K562 (cell line): ENCODE results near the gene ZDHHC18. TPM values are rescaled to one million over a fixed set of nuclear protein-coding genes. Genes with fewer than 3 reads are reported as not detected.

Source experiments
- AFF1 ChIP-seq, 2 experiments: fragments of 450-650 bp; IDR thresholded peaks; 2 replicates each; pipeline ENCODE4 v1.6.1; 2018; ENCODE audit warnings: mild to moderate bottlenecking in 2 of 2, low read depth in 1 of 2; ENCODE audit not compliant: partially characterized antibody in 2 of 2
- CGGBP1 ChIP-seq: fragments of 250-450 bp; sonication (Bioruptor Pico); IDR thresholded peaks from 2 replicates; pipeline ENCODE4 v1.9.0; 2021; ENCODE audit warnings: mild to moderate bottlenecking
- E2F4 ChIP-seq: sonication (generic); formaldehyde crosslinking; IDR thresholded peaks from 2 replicates; pipeline ENCODE4 v1.8.0; 2022; ENCODE audit warnings: mild to moderate bottlenecking, low read depth, missing genetic modification reagents
- FOXA1 ChIP-seq: fragments of 450-650 bp; IDR thresholded peaks from 2 replicates; pipeline ENCODE4 v1.6.1; 2016; ENCODE audit warnings: mild to moderate bottlenecking, borderline replicate concordance
- FOXA3 ChIP-seq, 2 experiments: fragments of 450-650 bp in 1 of 2; sonication (generic) in 1 of 2; formaldehyde crosslinking; IDR thresholded peaks in 1 of 2; conservative IDR thresholded peaks in 1 of 2; 2 replicates each; pipeline versions ENCODE4 v1.4.0 to v1.8.0; 2020 to 2022; ENCODE audit warnings: mild to moderate bottlenecking in 2 of 2, missing genetic modification reagents in 1 of 2
- HDAC2 ChIP-seq: fragments of 450-650 bp; IDR thresholded peaks from 2 replicates; pipeline ENCODE4 v1.6.1; 2016; ENCODE audit warnings: mild to moderate bottlenecking
- HDAC3 ChIP-seq: fragments of 450-650 bp; IDR thresholded peaks from 2 replicates; pipeline ENCODE4 v1.6.1; 2018; ENCODE audit warnings: borderline replicate concordance, mild to moderate bottlenecking, moderate library complexity; ENCODE audit not compliant: partially characterized antibody
- HES1 ChIP-seq: fragments of 450-650 bp; IDR thresholded peaks from 2 replicates; pipeline ENCODE4 v1.6.1; 2016; ENCODE audit warnings: low read depth, mild to moderate bottlenecking, moderate library complexity
- JUND ChIP-seq, 2 experiments: IDR thresholded peaks; 2 replicates in 1 of 2; 3 replicates in 1 of 2; pipeline ENCODE4 v1.6.1; 2011; ENCODE audit warnings: borderline replicate concordance in 2 of 2, low read depth in 2 of 2, low read length in 2 of 2, improper control_type of control experiment in 1 of 2, missing biosample characterization in 1 of 2, missing genetic modification characterization in 1 of 2, missing genetic modification reagents in 1 of 2
- KDM1A ChIP-seq, 2 experiments: fragments of 450-650 bp; IDR thresholded peaks; 2 replicates each; pipeline ENCODE4 v1.6.1; 2016; ENCODE audit warnings: mild to moderate bottlenecking in 2 of 2
- KLF16 ChIP-seq: IDR thresholded peaks from 2 replicates; pipeline ENCODE4 v1.6.1; 2016; ENCODE audit warnings: antibody characterized with exemption
- NCOA1 ChIP-seq: fragments of 450-650 bp; IDR thresholded peaks from 2 replicates; pipeline ENCODE4 v1.6.1; 2016; ENCODE audit warnings: low read depth
- NFE2L1 ChIP-seq: fragments of 450-650 bp; IDR thresholded peaks from 2 replicates; pipeline ENCODE4 v1.6.1; 2016; ENCODE audit warnings: missing genetic modification characterization, low read depth, mild to moderate bottlenecking, missing compliant biosample characterization, moderate library complexity, borderline replicate concordance
- RBBP5 ChIP-seq: fragments of 200-600 bp; sonication (generic); IDR thresholded peaks from 2 replicates; pipeline ENCODE4 v1.6.1; 2012; ENCODE audit warnings: borderline replicate concordance, mild to moderate bottlenecking, low read length, control low read depth, inconsistent platforms; ENCODE audit not compliant: insufficient read depth, poor library complexity, severe bottlenecking
- SP1 ChIP-seq: sonication (generic); formaldehyde crosslinking; IDR thresholded peaks from 2 replicates; pipeline ENCODE4 v1.8.1; 2022; ENCODE audit warnings: mild to moderate bottlenecking, missing genetic modification reagents
- TEAD4 ChIP-seq, 2 experiments: sonication (generic) in 1 of 2; formaldehyde crosslinking in 1 of 2; IDR thresholded peaks; 2 replicates each; pipeline versions ENCODE4 v1.6.1 to v1.8.0; 2012 to 2022; ENCODE audit warnings: borderline replicate concordance in 1 of 2, inconsistent platforms in 1 of 2, low read length in 1 of 2, mild to moderate bottlenecking in 1 of 2, missing genetic modification reagents in 1 of 2
- YY1 ChIP-seq, 3 experiments: IDR thresholded peaks; 2 replicates each; pipeline ENCODE4 v1.6.1; 2011; ENCODE audit warnings: low read length in 2 of 3, mild to moderate bottlenecking in 2 of 3, moderate library complexity in 2 of 3, borderline replicate concordance in 1 of 3, control low read depth in 1 of 3, low read depth in 1 of 3; ENCODE audit not compliant: insufficient read depth in 3 of 3, insufficient replicate concordance in 2 of 3, control insufficient read depth in 1 of 3, insufficient read length in 1 of 3; ENCODE audit errors: extremely low read depth in 1 of 3
- ZKSCAN1 ChIP-seq: fragments of 150-350 bp; IDR thresholded peaks from 2 replicates; pipeline ENCODE4 v1.6.1; 2016; ENCODE audit warnings: low read depth, low read length
- ZNF384 ChIP-seq: IDR thresholded peaks from 2 replicates; pipeline ENCODE4 v1.6.1; 2012; ENCODE audit warnings: low read depth, low read length, improper control_type of control experiment
- ZNF766 ChIP-seq: fragments of 200-800 bp; sonication (Bioruptor generic); conservative IDR thresholded peaks from 2 replicates; pipeline ENCODE4 v1.6.1; 2016; ENCODE audit warnings: missing genetic modification characterization, missing compliant biosample characterization
- polyA plus RNA-seq, 8 experiments: library from polyadenylated mRNA; depleted of rRNA in 4 of 8; stranded (reverse) in 5 of 8; unstranded in 3 of 8; fragments of >200 nt; fragmentation: Nextera tagmentation in 2 of 8; fragmentation: Illumina TruSeq in 1 of 8; extraction: Ambion mirVana in 2 of 8; extraction: Trizol in 1 of 8; gene quantifications; 2 replicates each; pipeline versions ENCODE4 v1.2.1 to v1.2.3, GENCODE V29; 2011 to 2014; ENCODE audit warnings: inconsistent platforms in 1 of 8, missing spikeins in 1 of 8
- total RNA-seq, 7 experiments: library from RNA; depleted of rRNA in 6 of 7; stranded (reverse); fragments of >200 nt in 6 of 7; fragmentation: Illumina TruSeq in 2 of 7; extraction: Trizol in 2 of 7; gene quantifications; 2 replicates each; pipeline versions ENCODE4 v1.2.1 to v1.2.3, GENCODE V29; 2011 to 2021; ENCODE audit warnings: low replicate concordance in 1 of 7

Gene ZDHHC18
- total and polyA plus RNA-seq, 9 of the 15 experiments (the other 6 are each of a cell fraction or from before 2014, with no cell fraction given) = 0.42 to 35.6 (median 15.8) TPM

- peak in 1 of 2 experiments; percentile 81 for TF ChIP-seq AFF1 (IDR thresholded peaks at IDR 0.05; ENCODE audit: low read depth in 1 of 2, partially characterized antibody in 2 of 2)
- TF ChIP-seq HES1 = peak; percentile 61; the same call in 1 of the 2 replicates
- peak; percentile 96 to 98 for TF ChIP-seq FOXA3 (CRISPR knock-in tag; conservative IDR thresholded peaks at IDR 0.05 in 1 of 2, IDR thresholded peaks at IDR 0.05 in 1 of 2)
- peak; percentile 73; the same call in 1 of the 2 replicates for TF ChIP-seq NCOA1
- TF ChIP-seq KLF16 = peak; percentile 96
- TF ChIP-seq HDAC3 = peak; percentile 83
- peak; percentile 64 for TF ChIP-seq JUND (IDR thresholded peaks at IDR 0.05; ENCODE audit: borderline replicate concordance, low read depth, low read length)
- TF ChIP-seq JUND (tag; IDR thresholded peaks at IDR 0.05; ENCODE audit: borderline replicate concordance, low read depth, low read length) = no peak; the same call in 2 of the 3 replicates
- 0 out of 2 replicates have a peak, but pooled peaks have one; percentile 18 for TF ChIP-seq ZNF384
- TF ChIP-seq ZNF766 (CRISPR knock-in tag) = peak; percentile 69; the same call in 1 of the 2 replicates
- TF ChIP-seq FOXA1 = peak; percentile 92
- TF ChIP-seq E2F4 (CRISPR knock-in tag) = no peak
- peak; percentile 99 for TF ChIP-seq TEAD4 (IDR thresholded peaks at IDR 0.05; ENCODE audit: low read length)
- no peak for TF ChIP-seq TEAD4 (CRISPR knock-in tag; IDR thresholded peaks at IDR 0.05; ENCODE audit: borderline replicate concordance)
- no peak for TF ChIP-seq CGGBP1
- peak; percentile 84 to 89 for TF ChIP-seq KDM1A (IDR thresholded peaks at IDR 0.05)
- no peak for TF ChIP-seq NFE2L1 (tag)
- TF ChIP-seq SP1 = peak; percentile 56; the same call in 1 of the 2 replicates
- peak; percentile 81; the same call in 1 of the 2 replicates for TF ChIP-seq HDAC2
- peak; percentile 25 for TF ChIP-seq RBBP5
- TF ChIP-seq ZKSCAN1 = 0 out of 2 replicates have a peak, but pooled peaks have one; percentile 39
- peak in 1 of 3 experiments; percentile 58 for TF ChIP-seq YY1 (IDR thresholded peaks at IDR 0.05; ENCODE audit: borderline replicate concordance in 1 of 3, control insufficient read depth in 1 of 3, extremely low read depth in 1 of 3, insufficient read depth in 3 of 3, insufficient read length in 1 of 3, insufficient replicate concordance in 2 of 3, low read depth in 1 of 3, low read length in 2 of 3)
These were observed 34.9 kb upstream of the ZDHHC18 start (continued) for GRCh38 chr1:26791626-26792025.
